ENCODE measurements around the gene HSP90B1.

HSP90B1 gene

DNA sequence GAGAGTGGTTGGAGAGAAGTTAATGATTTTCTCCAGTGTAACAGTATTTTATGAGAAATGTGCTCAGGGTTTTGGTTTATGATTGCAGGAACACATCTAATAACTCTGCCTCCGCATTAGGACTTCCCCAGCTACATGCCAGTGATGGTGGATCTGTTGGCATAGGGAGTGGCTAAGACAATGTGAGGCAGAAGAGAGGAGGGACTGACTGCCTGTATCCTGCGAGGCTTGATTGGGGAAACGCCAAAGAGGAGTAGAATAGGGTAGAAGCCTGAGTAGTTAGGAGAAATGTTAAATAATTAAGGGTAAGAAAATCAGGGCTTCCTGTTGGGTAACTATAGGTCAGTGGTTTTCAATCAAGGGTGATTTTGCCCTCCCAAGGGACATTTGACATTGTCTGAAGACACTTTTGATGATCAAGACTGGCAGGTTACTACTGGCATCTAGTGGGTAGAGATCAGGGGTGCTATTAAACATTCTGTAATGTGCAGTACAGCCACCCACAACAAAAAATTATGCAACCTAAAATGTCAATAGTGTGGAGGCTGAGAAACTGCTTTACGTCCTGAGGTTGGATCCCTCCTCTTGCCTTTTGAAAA, 48.3 kb downstream of the HSP90B1 start:
- no peak for DNase-seq

DNA sequence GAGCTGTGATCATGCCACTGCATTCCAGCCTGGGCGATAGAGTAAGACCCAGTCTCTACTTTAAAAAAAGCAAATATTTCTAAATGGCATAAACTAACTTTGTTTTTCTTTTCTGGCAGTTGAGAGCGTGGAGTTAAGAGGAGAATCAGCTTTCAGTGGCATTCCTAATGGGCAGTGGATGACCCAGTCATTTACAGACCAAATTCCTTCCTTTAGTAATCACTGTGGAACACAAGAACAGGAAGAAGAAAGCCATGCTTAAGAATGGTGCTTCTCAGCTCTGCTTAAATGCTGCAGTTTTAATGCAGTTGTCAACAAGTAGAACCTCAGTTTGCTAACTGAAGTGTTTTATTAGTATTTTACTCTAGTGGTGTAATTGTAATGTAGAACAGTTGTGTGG, 56.6 kb downstream of the HSP90B1 start:
- no peak for DNase-seq

GRCh38 chr12:103994235-103994634, 64.0 kb downstream of the HSP90B1 start:
- no peak for DNase-seq

DNA sequence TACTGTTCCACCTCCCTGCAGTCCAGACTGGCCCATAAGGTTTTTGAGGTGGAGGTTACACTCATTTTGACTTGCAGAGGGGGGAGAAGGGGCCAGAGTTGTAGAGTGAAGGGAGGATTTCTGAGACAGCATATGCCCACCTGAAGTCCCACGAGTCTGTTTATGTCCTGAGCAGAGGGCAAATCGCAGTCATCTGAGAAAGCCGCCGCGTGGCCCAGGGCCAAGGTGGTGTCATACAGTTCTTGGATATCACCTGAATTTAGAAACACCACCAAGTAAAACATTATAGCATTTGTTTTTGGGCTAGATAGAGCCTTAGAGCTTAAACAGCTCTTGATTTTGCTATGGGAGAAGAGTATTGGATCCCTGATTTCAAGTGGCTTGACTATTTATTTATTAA, 66.4 kb downstream of the HSP90B1 start:
- no peak for DNase-seq

- DNase-seq = no peak
Observed at GRCh38 chr12:103997286-103997900, 67.2 kb downstream of the HSP90B1 start.
